Adrenal gland (tissue), 12 donors: ENCODE data around the gene NEUROG1. TPM values are rescaled to one million over a fixed set of nuclear protein-coding genes. Genes with fewer than 3 reads are reported as not detected.

Experiments
- DNase-seq, 7 donors: peaks; one replicate each; pipeline ENCODE4 v3.0.0-alpha.2; 2019 to 2020
- H3K27ac ChIP-seq, 5 donors: fragments of 200-600 bp; sonication (generic) in 4 of 5; 1 replicate in 3 of 5; 2 replicates in 2 of 5; pipeline versions ENCODE4 v1.5.1 to v1.8.0; 2016 to 2020; ENCODE audit warnings: mild to moderate bottlenecking in 1 of 5
- H3K27me3 ChIP-seq: fragments of 200-600 bp; 2 replicates; pipeline ENCODE4 v1.8.0; 2021
- H3K36me3 ChIP-seq, 2 donors: fragments of 200-600 bp; replicated peaks in 1 of 2; 1 replicate in 1 of 2; 2 replicates in 1 of 2; pipeline versions ENCODE4 v1.5.1 to v1.8.0; 2018 to 2022
- H3K4me1 ChIP-seq, 2 donors: fragments of 200-600 bp; replicated peaks in 1 of 2; 1 replicate in 1 of 2; 2 replicates in 1 of 2; pipeline versions ENCODE4 v1.5.1 to v1.8.0; 2018 to 2021
- H3K4me3 ChIP-seq, 4 donors: fragments of 200-600 bp; sonication (generic) in 3 of 4; one replicate each; pipeline ENCODE4 v1.5.1; 2016 to 2018
- H3K9me3 ChIP-seq, 3 donors: fragments of 200-600 bp; sonication (generic) in 1 of 3; replicated peaks in 1 of 3; 1 replicate in 2 of 3; 2 replicates in 1 of 3; pipeline versions ENCODE4 v1.5.1 to v1.8.0; 2016 to 2021
- CTCF ChIP-seq, 6 experiments: fragments of 450-650 bp in 4 of 6; fragments of 200-600 bp in 2 of 6; sonication (generic) in 1 of 6; IDR thresholded peaks; 1 replicate in 5 of 6; 2 replicates in 1 of 6; pipeline versions ENCODE4 v1.5.1 to v1.8.0; 2016 to 2021; ENCODE audit warnings: antibody characterized with exemption in 6 of 6, mild to moderate bottlenecking in 2 of 6, moderate library complexity in 1 of 6
- POLR2A ChIP-seq, 2 donors: fragments of 450-650 bp; IDR thresholded peaks; one replicate each; pipeline ENCODE4 v1.6.1; 2017; ENCODE audit warnings: antibody characterized with exemption in 2 of 2, mild to moderate bottlenecking in 2 of 2, moderate library complexity in 1 of 2
- WGBS, 4 donors: extraction: QIAGEN DNeasy Blood & Tissue Kit in 2 of 4; methylation state at CpG; one replicate each; pipeline versions ENCODE4 v1.1.5 to v1.1.7; 2013 to 2017; 5-methylcytosine and 5-hydroxymethylcytosine counted together
- intact Hi-C, 2 donors: fragments of 100-400 bp; cut with DNase I; formaldehyde crosslinking; loops; one replicate each; pipeline versions ENCODE4 v1.14.1 to v1.15.0; 2022 to 2023
- polyA plus RNA-seq, 3 donors: library from polyadenylated mRNA; stranded (reverse); fragments of 200-250 nt in 2 of 3; fragments of 350-450 nt in 1 of 3; fragmentation: Illumina TruSeq in 1 of 3; extraction: RNeasy Lipid Tissue Mini Kit (QIAGEN cat#74804) in 1 of 3; gene quantifications; one replicate each; pipeline ENCODE4 v1.2.3, GENCODE V29; 2013 to 2014
- total RNA-seq, 9 donors: library from RNA; depleted of rRNA in 4 of 9; stranded (reverse); fragments of >200 nt in 4 of 9; fragments of 120-200 nt in 1 of 9; fragmentation: NEBNext Ultra II Directional in 1 of 9; extraction: Animal tissue kit (Norgen Biotek cat#: 25700) in 1 of 9; gene quantifications; one replicate each; pipeline versions ENCODE4 v1.1.0 to v1.2.4, GENCODE V29; 2013 to 2023
- donor health status: healthy with polysubstance abuse.
- donor health status: Bipolar disorder and iron deficiency.
- donor health status: DM: yes; HTN: yes; CAD: no.
- donor health status: DM: no; HTN: no; CAD: no.
- donor health status: DM: no; HTN: no; CAD: no.
- donor health status: DM: yes; HTN: yes; CAD: no.

NEUROG1 gene
- total and polyA plus RNA-seq, 12 donors: not detected

GRCh38 chr5:135503871-135504270 is 31.9 kb downstream of the NEUROG1 start:
- Histone ChIP-seq H3K4me1 (no peaks in the 10 kb centered on the region), H3K27me3 (peaks cover 4% of the 10 kb centered on the region), H3K27ac (no peak overlapping the region), H3K9me3 (no peaks in the 10 kb centered on the region), H3K4me3 (no peak overlapping the region), H3K36me3 (no peaks in the 10 kb centered on the region)
- 65 to 72% (median 70%) methylated on average over 4 of the region's 4 CpGs for WGBS, 4 donors
- DNase-seq: no peak
- no peak for TF ChIP-seq CTCF (IDR thresholded peaks at IDR 0.05)
- no peak for TF ChIP-seq POLR2A (IDR thresholded peaks at IDR 0.05)
- intact Hi-C loops: no loop called here

GRCh38 chr5:135502836-135503520 is 32.8 kb downstream of the NEUROG1 start:
- intact Hi-C loops: no loop called here
- no peak overlapping the region for H3K4me3 ChIP-seq
- H3K36me3 ChIP-seq: no peaks in the 10 kb centered on the region
- 77 to 81% (median 79%) methylated on average over 8 of the region's 8 CpGs for WGBS, 4 donors
- no peak overlapping the region for H3K27ac ChIP-seq
- H3K27me3 ChIP-seq: peaks cover 4% of the 10 kb centered on the region
- H3K9me3 ChIP-seq: no peaks in the 10 kb centered on the region
- no peak for DNase-seq
- H3K4me1 ChIP-seq: no peaks in the 10 kb centered on the region
- no peak for TF ChIP-seq POLR2A (IDR thresholded peaks at IDR 0.05)
- no peak for TF ChIP-seq CTCF (IDR thresholded peaks at IDR 0.05)

GRCh38 chr5:135501965-135502364 is 33.8 kb downstream of the NEUROG1 start:
- 62 to 76% (median 68%) methylated on average over 2 of the region's 2 CpGs for whole genome bisulfite sequencing, 4 donors

GRCh38 chr5:135498637-135498995 is 37.1 kb downstream of the NEUROG1 start:
- Histone ChIP-seq H3K4me3 (no peak overlapping the region), H3K36me3 (no peaks in the 10 kb centered on the region), H3K27me3 (no peaks in the 10 kb centered on the region), H3K4me1 (no peaks in the 10 kb centered on the region), H3K9me3 (no peaks in the 10 kb centered on the region), H3K27ac (no peak overlapping the region)
- 73 to 85% (median 82%) methylated on average over 1 to 2 of the region's 2 CpGs for WGBS, 4 donors
- TF ChIP-seq POLR2A (IDR thresholded peaks at IDR 0.05) (no peak), CTCF (IDR thresholded peaks at IDR 0.05) (no peak)
- intact Hi-C loops: no loop called here
- peak in 1 of 7 donors; percentile 6 for DNase-seq

More at GRCh38 chr5:135501965-135502364, 33.8 kb downstream of the NEUROG1 start:
- Histone ChIP-seq H3K4me3 (no peak overlapping the region), H3K9me3 (no peaks in the 10 kb centered on the region), H3K27me3 (peaks cover 4% of the 10 kb centered on the region), H3K4me1 (no peaks in the 10 kb centered on the region), H3K27ac (no peak overlapping the region), H3K36me3 (no peaks in the 10 kb centered on the region)
- intact Hi-C loops: no loop called here
- TF ChIP-seq POLR2A (IDR thresholded peaks at IDR 0.05) (no peak), CTCF (IDR thresholded peaks at IDR 0.05) (no peak)
- DNase-seq: no peak
